Testis (tissue), 2 donors: ENCODE data around the gene PAQR4.

Experiments
- CTCF ChIP-seq, 3 experiments: fragments of 450-650 bp in 2 of 3; fragments of 200-600 bp in 1 of 3; sonication (generic) in 1 of 3; IDR thresholded peaks; one replicate each; pipeline ENCODE4 v1.5.1; 2016 to 2019; ENCODE audit warnings: antibody characterized with exemption in 3 of 3, mild to moderate bottlenecking in 2 of 3, moderate library complexity in 1 of 3
- POLR2A ChIP-seq: fragments of 450-650 bp; IDR thresholded peaks from one replicate; pipeline ENCODE4 v1.6.1; 2017; ENCODE audit warnings: antibody characterized with exemption, mild to moderate bottlenecking, moderate library complexity

GRCh38 chr16:2967211-2967631, 1.9 kb upstream of the PAQR4 start:
- TF ChIP-seq CTCF (IDR thresholded peaks at IDR 0.05) (no peak), POLR2A (no peak)
